Fibroblast of lung (primary cell): Measurements from ENCODE around the gene SERPINA10.

Experiments used
- CTCF ChIP-seq, 2 donors: IDR thresholded peaks in 1 of 2; conservative IDR thresholded peaks in 1 of 2; 1 replicate in 1 of 2; 2 replicates in 1 of 2; pipeline ENCODE4 v1.5.1; 2011 to 2012; ENCODE audit warnings: low read length in 2 of 2, control low read depth in 1 of 2, inconsistent platforms in 1 of 2, low read depth in 1 of 2, mild to moderate bottlenecking in 1 of 2
- EZH2 ChIP-seq: IDR thresholded peaks from 2 replicates; pipeline ENCODE4 v1.5.1; 2012; ENCODE audit warnings: low read length, control low read depth, mild to moderate bottlenecking; ENCODE audit errors: missing control alignments

- TF ChIP-seq CTCF (conservative IDR thresholded peaks at IDR 0.05 in 1 of 2, IDR thresholded peaks at IDR 0.05 in 1 of 2; ENCODE audit: low read depth in 1 of 2, low read length in 2 of 2) (no peak), EZH2 (no peak)
Measured at GRCh38 chr14:94293578-94293924, 483 bp upstream of the SERPINA10 start.
